KOPT-K1 (cell line): Measurements from ENCODE around the gene TMEM209.

Experiments
- H3K27ac ChIP-seq: fragments of 200-600 bp; sonication (generic); 2 replicates; pipeline ENCODE4 v1.5.1; 2016; ENCODE audit warnings: antibody characterized with exemption, mild to moderate bottlenecking, low read depth, low read length; ENCODE audit not compliant: poor library complexity, severe bottlenecking
- H3K36me3 ChIP-seq: fragments of 200-600 bp; sonication (generic); 2 replicates; pipeline ENCODE4 v1.5.1; 2017; ENCODE audit warnings: antibody characterized with exemption, mild to moderate bottlenecking, low read length, moderate library complexity; ENCODE audit not compliant: insufficient read depth
- H3K9me3 ChIP-seq: fragments of 200-600 bp; sonication (generic); 2 replicates; pipeline ENCODE4 v1.5.1; 2017; ENCODE audit warnings: antibody characterized with exemption, low read length, mild to moderate bottlenecking; ENCODE audit not compliant: insufficient read depth, poor library complexity, severe bottlenecking

TMEM209 gene

GRCh38 chr7:130145424-130146100 lies 59.6 kb downstream of the TMEM209 start:
- H3K27ac ChIP-seq = no peak overlapping the region
- no peaks in the 10 kb centered on the region for H3K36me3 ChIP-seq
- H3K9me3 ChIP-seq = no peaks in the 10 kb centered on the region

DNA sequence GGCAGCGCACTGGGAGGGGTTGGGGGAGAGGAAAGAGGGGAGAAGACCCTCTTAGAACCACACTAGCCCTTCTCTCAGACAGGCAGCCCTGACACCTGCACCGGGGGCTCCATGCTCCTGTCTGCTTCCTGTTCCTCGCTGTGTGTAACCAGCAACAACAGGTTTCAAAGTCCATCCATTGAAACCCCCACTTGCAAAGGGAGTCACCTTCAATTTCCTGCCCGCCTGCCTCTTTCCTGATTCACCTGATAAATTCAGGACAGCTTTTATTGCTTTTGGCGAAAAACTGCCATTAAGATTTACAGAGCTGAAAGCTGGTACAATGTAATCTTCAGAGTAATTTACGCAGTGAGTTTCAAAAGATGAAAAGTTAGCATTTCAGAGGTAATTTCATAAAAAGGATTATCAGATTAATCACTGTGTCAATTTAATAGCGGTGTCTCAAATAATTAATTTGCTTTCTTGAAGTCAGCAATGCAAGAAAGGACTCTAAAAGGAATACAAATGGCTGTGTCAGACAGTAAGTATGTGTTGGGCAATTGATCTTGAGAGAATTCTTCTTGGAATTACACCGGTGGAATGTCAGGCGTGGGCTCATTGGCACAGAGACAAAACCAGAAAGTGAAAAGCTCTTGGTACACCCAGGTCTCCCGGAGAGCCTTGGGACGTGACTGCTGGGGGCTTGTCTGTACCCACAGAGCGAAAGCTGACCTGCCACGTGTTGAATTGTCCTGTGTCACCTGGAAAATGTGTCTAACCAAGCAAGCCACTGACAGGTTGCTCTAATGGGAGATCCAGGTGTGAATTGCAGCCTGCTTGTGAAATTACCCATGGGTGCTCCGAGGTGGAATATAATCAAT lies 60.7 kb downstream of the TMEM209 start:
- Histone ChIP-seq H3K36me3 (peaks cover 6% of the 10 kb centered on the region; the same call in 1 of the 2 replicates), H3K27ac (no peak overlapping the region), H3K9me3 (no peaks in the 10 kb centered on the region)

GRCh38 chr7:130143986-130144311 lies 61.3 kb downstream of the TMEM209 start:
- Histone ChIP-seq H3K36me3 (peaks cover 11% of the 10 kb centered on the region; the same call in 1 of the 2 replicates), H3K9me3 (no peaks in the 10 kb centered on the region), H3K27ac (no peak overlapping the region)

DNA sequence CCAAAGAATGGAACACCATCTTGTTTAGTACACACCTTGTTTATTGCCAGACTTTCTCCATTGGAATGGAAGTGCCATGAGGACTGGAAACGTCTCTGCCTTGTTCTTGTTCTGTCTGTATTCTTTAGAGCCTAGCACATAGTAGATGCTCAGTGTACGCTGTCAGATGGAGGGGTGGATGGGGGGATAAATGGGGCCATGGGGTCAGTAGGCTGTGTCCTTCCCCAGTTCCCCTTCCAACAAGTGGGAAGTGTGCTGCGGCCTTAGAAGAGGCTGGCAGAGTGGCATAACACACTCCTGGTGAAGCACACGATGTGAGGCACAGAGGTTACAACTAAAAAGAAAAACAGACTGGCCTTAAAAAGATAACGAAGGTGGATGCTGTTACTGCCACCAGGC lies 61.9 kb downstream of the TMEM209 start:
- H3K9me3 ChIP-seq = no peaks in the 10 kb centered on the region
- H3K27ac ChIP-seq = no peak overlapping the region
- peaks cover 13% of the 10 kb centered on the region; the same call in 1 of the 2 replicates for H3K36me3 ChIP-seq

DNA sequence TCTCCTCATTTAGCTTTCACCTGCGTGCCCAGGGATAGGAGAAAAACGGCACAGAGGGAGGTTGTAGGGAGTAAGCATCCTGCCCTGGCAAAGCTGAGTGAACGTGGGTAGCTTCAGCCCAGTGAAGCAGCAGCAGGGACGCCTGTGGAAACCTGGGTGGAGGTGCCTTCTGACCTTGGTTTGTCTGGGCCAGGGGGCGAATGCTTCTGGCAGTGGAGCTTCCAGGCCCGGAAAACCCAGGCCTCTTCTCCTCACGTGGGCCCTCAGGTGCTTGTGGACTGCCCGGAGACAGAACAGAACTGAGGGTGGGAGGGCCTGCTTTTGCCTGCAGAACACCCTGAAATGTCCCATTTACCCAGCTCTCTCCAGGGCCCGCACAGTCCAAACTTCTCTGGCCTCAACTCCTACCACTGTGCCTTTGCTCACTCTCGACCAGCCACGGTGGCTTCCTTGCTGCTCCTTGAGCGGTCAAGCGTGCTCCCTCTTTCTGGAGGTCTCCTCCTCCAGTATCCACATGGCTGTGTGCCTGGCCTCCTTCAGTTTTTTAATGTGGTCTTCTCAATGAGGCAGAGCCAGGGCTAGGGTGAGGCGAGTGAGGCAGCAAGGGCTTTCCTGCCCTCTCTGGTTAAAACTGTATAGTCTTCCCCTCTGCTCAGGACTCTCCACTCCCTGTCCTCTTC lies 62.4 kb downstream of the TMEM209 start:
- no peak overlapping the region for H3K27ac ChIP-seq

GRCh38 chr7:130141884-130142653 lies 63.1 kb downstream of the TMEM209 start:
- Histone ChIP-seq H3K27ac (no peak overlapping the region), H3K9me3 (no peaks in the 10 kb centered on the region), H3K36me3 (peaks cover 19% of the 10 kb centered on the region)

More for the DNA sequence above, 62.4 kb downstream of the TMEM209 start:
- peaks cover 15% of the 10 kb centered on the region for H3K36me3 ChIP-seq
- H3K9me3 ChIP-seq = no peaks in the 10 kb centered on the region

GRCh38 chr7:130141161-130141883 lies 63.9 kb downstream of the TMEM209 start:
- Histone ChIP-seq H3K9me3 (no peaks in the 10 kb centered on the region), H3K36me3 (peaks cover 21% of the 10 kb centered on the region), H3K27ac (no peak overlapping the region)

DNA sequence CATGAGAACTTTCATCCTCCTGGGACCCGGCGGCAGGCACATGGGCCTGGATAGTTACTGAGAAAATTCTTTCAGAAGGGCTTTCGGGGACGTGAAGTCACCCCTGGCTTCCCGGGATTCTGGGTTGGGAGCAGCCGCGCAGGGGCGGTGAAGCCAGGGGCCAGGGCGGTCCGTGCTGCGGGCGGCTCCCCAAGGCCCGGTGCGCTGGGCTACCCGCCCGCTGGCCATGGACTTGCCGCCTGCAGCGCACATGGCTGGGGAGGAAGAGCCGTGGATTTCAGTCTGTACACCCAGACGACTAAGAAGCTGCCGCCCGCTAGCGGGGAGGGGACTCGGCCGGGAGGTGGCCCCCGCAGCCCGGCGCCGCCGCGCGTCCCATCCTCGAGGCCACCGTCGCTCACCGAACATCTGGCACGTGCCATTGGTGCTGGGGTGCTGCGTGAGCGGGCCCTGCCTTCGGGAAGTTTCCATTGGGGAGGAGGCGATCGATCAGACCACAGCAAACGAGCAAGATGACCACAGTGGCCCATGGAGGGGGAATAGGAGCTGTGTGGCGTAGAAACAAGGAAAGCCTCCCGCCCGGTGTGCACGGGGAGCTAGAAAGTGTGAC lies 64.5 kb downstream of the TMEM209 start:
- no peak overlapping the region for H3K27ac ChIP-seq
- no peaks in the 10 kb centered on the region for H3K9me3 ChIP-seq
- peaks cover 28% of the 10 kb centered on the region for H3K36me3 ChIP-seq

GRCh38 chr7:130139193-130139960 lies 65.8 kb downstream of the TMEM209 start:
- Histone ChIP-seq H3K36me3 (peaks cover 40% of the 10 kb centered on the region), H3K27ac (no peak overlapping the region), H3K9me3 (no peaks in the 10 kb centered on the region)

GRCh38 chr7:130137207-130137606 lies 68.0 kb downstream of the TMEM209 start:
- Histone ChIP-seq H3K36me3 (peaks cover 55% of the 10 kb centered on the region), H3K9me3 (no peaks in the 10 kb centered on the region), H3K27ac (no peak overlapping the region)

DNA sequence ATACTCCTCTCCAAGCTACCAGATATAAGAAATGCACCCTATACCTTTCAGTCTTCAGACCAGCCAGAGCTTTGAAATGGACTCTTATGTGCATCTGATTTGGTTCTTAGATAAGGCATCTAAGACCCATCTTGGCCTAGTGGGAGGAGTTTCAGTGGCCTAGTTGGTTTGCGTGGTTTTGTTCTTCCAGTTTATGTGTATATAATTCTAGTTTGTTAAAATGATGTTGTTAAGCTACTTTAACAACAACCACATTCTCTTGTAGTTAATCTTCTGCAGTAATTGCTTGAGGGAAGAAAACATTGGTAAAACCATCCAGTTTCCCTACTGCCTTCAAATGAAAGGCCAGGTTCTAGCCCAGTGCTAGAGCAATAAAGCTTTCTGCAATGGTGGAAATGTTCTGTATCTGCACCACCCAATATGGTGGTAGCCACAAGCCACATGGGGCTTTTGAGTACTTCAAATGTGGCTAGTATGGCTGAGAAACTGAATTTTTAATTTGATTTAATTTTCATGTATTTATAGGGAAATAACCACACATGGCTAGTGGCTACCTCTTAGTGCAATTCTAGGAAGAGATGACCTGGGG lies 68.5 kb downstream of the TMEM209 start:
- H3K9me3 ChIP-seq = no peaks in the 10 kb centered on the region
- peaks cover 60% of the 10 kb centered on the region for H3K36me3 ChIP-seq
- no peak overlapping the region for H3K27ac ChIP-seq

GRCh38 chr7:130135208-130136205 lies 69.7 kb downstream of the TMEM209 start:
- H3K27ac ChIP-seq = no peak overlapping the region
- no peaks in the 10 kb centered on the region for H3K9me3 ChIP-seq
- H3K36me3 ChIP-seq = peaks cover 72% of the 10 kb centered on the region
